Left ventricle myocardium inferior (tissue), 1 donor: ENCODE measurements around the gene GPR39. TPM values are rescaled to one million over a fixed set of nuclear protein-coding genes. Genes with fewer than 3 reads are reported as not detected.
A peak's percentile ranks its signal among the peaks of the same experiment; 100 is the strongest.

ENCODE experiments used
- DNase-seq: peaks from one replicate; pipeline ENCODE4 v3.0.0-alpha.2; 2020
- H3K27ac ChIP-seq: fragments of 200-600 bp; replicated peaks from 2 replicates; pipeline ENCODE4 v1.8.0; 2021
- H3K27me3 ChIP-seq: fragments of 200-600 bp; 2 replicates; pipeline ENCODE4 v1.8.0; 2021; ENCODE audit warnings: low read depth
- H3K36me3 ChIP-seq: fragments of 200-600 bp; 2 replicates; pipeline ENCODE4 v1.8.0; 2021
- H3K4me1 ChIP-seq: fragments of 200-600 bp; 2 replicates; pipeline ENCODE4 v1.8.0; 2021
- H3K4me3 ChIP-seq: fragments of 200-600 bp; 2 replicates; pipeline ENCODE4 v1.8.0; 2021; ENCODE audit warnings: mild to moderate bottlenecking, moderate library complexity
- H3K9me3 ChIP-seq: fragments of 200-600 bp; replicated peaks from 2 replicates; pipeline ENCODE4 v1.8.0; 2021
- intact Hi-C: fragments of 100-400 bp; cut with micrococcal nuclease; formaldehyde crosslinking; loops from one replicate; pipeline ENCODE4 v1.11.0; 2022
- total RNA-seq: library from RNA; stranded (reverse); fragmentation: NEBNext Ultra II Directional; extraction: Animal tissue kit (Norgen Biotek cat#: 25700); gene quantifications from one replicate; pipeline ENCODE4 v1.2.1, GENCODE V29; 2021
- TF ChIP-seq, protein P1 (sequence below): fragments of 200-600 bp; IDR thresholded peaks from 2 replicates; pipeline ENCODE4 v1.8.0; 2021; ENCODE audit warnings: antibody characterized with exemption, mild to moderate bottlenecking, borderline replicate concordance
- donor health status: DM: no; HTN: yes; CAD: no; lungs with severe emphysema.

Gene GPR39
- total RNA-seq, 1 donor from 2014 or later, result not detected

DNA sequence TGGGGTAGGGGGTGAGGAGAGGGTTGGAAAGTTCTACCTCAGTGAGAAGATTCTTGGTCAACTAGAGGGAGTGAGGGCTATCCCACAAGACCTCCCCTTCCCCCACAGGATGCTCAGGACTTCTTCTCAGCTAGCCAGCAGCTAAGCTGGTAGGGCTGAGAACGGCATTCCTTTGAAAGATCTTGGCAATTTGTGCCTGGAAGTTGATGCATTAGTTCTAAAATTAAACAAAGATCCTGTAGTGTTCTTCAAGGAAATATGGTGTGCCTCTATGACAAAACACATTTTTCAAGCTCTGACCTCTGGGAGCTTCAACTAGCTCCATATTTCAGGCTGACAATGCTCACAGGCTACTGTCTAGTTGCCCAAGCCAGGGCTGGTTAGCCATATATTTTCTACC is 251.1 kb downstream of the GPR39 start:
- DNase-seq, result no peak
- Histone ChIP-seq H3K27ac (no peak overlapping the region), H3K36me3 (no peaks in the 10 kb centered on the region), H3K9me3 (no peaks in the 10 kb centered on the region), H3K4me3 (no peak overlapping the region), H3K4me1 (peaks cover 30% of the 10 kb centered on the region), H3K27me3 (peaks cover 98% of the 10 kb centered on the region)
- TF ChIP-seq, protein P1, sequence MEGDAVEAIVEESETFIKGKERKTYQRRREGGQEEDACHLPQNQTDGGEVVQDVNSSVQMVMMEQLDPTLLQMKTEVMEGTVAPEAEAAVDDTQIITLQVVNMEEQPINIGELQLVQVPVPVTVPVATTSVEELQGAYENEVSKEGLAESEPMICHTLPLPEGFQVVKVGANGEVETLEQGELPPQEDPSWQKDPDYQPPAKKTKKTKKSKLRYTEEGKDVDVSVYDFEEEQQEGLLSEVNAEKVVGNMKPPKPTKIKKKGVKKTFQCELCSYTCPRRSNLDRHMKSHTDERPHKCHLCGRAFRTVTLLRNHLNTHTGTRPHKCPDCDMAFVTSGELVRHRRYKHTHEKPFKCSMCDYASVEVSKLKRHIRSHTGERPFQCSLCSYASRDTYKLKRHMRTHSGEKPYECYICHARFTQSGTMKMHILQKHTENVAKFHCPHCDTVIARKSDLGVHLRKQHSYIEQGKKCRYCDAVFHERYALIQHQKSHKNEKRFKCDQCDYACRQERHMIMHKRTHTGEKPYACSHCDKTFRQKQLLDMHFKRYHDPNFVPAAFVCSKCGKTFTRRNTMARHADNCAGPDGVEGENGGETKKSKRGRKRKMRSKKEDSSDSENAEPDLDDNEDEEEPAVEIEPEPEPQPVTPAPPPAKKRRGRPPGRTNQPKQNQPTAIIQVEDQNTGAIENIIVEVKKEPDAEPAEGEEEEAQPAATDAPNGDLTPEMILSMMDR, result no peak
- intact Hi-C loops, result no loop called here

DNA sequence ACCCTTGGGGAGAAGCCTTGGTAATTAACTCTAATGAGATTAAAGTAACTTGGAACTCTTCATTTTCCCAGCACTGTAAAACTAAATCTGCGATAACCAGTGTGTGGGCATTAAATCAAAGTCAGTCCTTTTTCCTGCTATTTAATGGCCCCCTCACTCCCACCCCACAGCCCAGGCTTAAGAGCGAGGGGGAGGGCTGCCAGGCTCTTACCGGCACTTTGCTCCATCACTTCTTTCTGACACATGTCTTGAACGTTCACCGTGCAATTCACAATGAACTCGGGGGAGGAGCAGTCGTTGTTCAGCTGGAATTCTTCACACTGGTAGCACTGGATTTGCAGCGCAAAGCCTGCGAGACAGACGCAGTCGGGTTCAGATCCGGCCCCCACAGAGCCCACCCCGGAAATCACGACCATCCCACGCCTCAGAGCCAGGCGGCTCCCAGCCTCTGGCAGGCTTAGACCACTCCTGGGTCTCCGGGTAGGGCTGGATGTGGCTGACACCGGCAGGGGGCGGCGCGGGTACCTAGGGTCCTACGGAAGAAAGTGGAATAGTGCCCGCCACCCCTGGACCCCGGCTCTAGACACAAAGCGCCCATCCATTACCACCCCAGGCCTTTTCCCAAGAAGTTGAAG is 251.7 kb downstream of the GPR39 start:
- peaks cover 98% of the 10 kb centered on the region for H3K27me3 ChIP-seq
- no peak for DNase-seq

DNA sequence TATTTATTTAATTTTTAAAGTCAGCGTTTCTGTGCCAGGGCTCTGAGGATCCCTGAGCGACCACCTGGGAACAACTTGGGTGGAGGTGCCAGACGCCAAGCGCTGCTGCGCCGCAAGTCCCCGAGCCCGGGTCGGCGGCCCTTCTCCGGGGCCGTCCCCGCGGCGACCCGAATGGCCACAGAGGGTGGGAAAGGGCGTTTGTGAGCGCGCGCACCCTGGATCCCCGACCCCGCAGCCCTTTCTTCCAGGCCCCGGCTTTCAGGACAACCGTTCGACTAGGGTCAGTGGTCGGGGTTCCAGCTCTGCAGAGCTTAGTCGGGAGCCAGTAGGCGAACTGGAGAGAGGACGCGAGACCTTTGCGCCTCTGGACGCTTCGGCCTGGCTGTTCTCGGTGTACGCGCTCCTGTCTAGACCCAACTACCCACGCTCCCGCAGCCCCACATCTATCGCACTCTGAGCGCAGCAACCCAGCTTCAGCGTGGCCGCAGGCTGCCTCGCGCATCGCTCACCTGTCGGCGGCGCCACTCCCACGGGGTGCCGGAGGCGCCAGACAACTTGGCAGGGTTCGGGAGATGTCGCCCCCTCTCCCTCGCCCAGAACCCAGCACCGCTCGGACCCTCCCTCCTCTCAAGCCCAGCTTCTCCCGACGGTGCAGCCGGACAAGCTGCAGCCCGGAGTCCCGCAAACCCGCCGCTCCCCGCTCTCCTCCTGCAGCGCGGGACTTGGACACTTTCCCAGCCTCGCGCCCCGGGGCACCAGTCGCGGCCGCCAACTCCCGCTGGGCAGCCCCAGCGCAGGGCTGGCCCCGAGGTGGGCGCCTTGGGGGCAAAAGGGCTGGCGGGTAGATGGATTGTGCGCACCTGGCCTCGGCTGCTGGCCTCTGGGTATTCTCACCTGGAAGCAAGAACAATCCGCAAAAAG is 252.6 kb downstream of the GPR39 start:
- H3K27me3 ChIP-seq, result peaks cover 98% of the 10 kb centered on the region
- TF ChIP-seq, protein P1, result no peak
- intact Hi-C loops, result no loop called here
- H3K4me1 ChIP-seq, result peaks cover 30% of the 10 kb centered on the region
- no peak overlapping the region for H3K27ac ChIP-seq
- H3K9me3 ChIP-seq, result no peaks in the 10 kb centered on the region
- H3K36me3 ChIP-seq, result no peaks in the 10 kb centered on the region
- no peak for DNase-seq
- peak overlapping the region; percentile 69 for H3K4me3 ChIP-seq

More for the DNA sequence above, 251.7 kb downstream of the GPR39 start:
- Histone ChIP-seq H3K4me3 (peak overlapping the region; percentile 69), H3K9me3 (no peaks in the 10 kb centered on the region), H3K36me3 (no peaks in the 10 kb centered on the region), H3K27ac (no peak overlapping the region), H3K4me1 (peaks cover 30% of the 10 kb centered on the region)
- TF ChIP-seq, protein P1, result peak; percentile 26
- intact Hi-C loops, result no loop called here

DNA sequence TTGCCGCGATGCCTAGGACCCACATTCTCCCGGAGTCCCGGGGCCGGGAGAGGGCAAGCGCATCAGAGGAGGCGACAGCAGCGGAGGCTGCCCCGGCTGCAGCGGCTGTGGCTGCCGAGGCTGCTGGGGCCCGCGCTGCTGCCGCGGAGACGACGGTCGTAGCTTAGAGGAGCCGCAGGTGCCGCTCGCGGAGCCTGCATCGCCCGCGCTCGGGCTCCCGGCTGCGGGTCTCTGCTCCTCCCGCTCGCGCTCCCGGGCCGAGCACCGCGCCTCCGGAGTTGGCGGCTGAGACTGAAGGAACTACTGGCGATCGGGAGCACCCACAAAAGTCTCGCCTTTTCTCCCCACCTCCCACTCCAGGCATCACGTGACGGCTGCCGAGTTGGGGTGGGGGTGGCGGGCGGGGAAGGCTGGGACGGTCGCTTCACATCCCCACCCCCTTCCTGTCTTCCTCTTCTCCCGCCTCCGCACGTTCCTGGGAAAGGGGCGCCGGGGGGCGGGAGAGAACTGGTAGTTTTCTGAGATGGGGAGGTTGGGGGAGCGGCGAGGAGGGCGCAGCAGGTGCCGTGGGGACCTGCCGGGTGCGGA is 253.4 kb downstream of the GPR39 start, which contains the start of gene LYPD1:
Gene LYPD1 (minus strand): TSS at position 298 of the 588 bp plus-strand sequence. CDS start 273 bp downstream, at position 25.
- Histone ChIP-seq H3K36me3 (no peaks in the 10 kb centered on the region), H3K4me3 (peak within 1 kb of the TSS; percentile 69), H3K27ac (no peak within 1 kb of the TSS), H3K9me3 (no peaks in the 10 kb centered on the region), H3K27me3 (peaks cover 93% of the 10 kb centered on the region), H3K4me1 (peaks cover 30% of the 10 kb centered on the region)
- no peak for DNase-seq
- intact Hi-C loops, result no loop called here
- TF ChIP-seq, protein P1, result no peak

DNA sequence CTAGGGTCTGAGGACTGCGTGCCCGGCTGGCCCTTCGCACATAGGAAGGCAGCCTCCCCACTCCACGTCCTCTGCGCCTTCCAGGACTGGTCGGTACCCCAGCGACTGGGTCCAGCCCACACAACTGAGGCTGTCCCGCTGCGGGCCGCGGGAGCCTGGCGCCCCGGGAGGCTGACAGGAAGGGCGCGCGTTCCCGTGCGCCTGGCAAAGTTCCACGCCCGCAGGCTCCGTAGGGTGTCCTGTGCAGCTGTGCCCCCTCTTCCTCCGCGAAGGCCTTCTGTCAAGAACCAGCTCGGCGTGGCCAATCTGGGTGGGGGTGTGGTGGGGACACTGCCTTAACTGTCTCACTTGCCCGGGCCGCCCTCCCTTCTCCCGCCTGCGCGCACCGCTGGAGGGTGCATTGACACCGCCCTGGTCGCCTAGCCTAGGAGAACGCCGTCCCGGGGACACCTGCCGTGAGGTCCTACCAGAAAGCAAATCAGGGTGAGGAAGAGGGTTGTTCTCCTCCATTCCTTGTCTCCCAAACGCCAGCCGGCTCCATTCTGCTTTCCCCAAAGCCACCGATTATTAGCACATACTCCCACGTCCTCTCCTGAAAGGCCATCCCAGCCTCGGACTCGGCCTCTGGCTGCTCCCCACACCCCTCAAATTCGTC is 254.0 kb downstream of the GPR39 start:
- peaks cover 87% of the 10 kb centered on the region for H3K27me3 ChIP-seq
- intact Hi-C loops, result no loop called here
- TF ChIP-seq, protein P1, result no peak

More for the DNA sequence above, 254.0 kb downstream of the GPR39 start:
- Histone ChIP-seq H3K9me3 (no peaks in the 10 kb centered on the region), H3K27ac (no peak overlapping the region), H3K4me3 (peak overlapping the region; percentile 69), H3K36me3 (no peaks in the 10 kb centered on the region), H3K4me1 (peaks cover 30% of the 10 kb centered on the region)
- peak; percentile 18 for DNase-seq
